NCI-H460 (cell line): ENCODE results near the gene THSD7B. TPM values are rescaled to one million over a fixed set of nuclear protein-coding genes. Genes with fewer than 3 reads are reported as not detected.

Source experiments
- DNase-seq: peaks from one replicate; pipeline ENCODE4 v3.0.0-alpha.2; 2016; ENCODE audit warnings: low read depth; ENCODE audit errors: extremely low read depth
- total RNA-seq: library from RNA; depleted of rRNA; stranded (reverse); fragments of >200 nt; shearing (Covaris generic); gene quantifications from 2 replicates; pipeline ENCODE4 v1.2.3, GENCODE V29; 2014

The THSD7B gene
- total RNA-seq, 1 experiment from 2014 or later, result 0.02 TPM

DNA sequence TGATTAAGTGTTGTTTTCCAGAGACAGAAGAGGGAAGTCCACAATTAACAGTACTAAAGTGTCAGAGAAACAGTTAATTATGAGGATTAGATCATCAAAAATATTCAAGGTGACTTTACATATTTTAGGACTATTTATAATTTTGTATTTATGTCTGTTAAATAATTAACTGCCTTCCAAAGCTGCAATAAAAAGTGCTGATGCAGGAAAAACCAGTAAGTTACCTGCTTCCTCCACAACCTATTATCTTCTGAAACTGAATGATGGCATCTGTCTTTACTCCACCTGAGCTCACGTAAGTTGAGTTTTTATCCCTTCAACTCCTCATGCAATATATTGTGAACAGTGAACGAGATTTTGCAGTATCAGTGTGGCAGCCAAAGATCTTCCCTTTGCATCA, 570.7 kb downstream of the THSD7B start:
- DNase-seq, result no peak

DNA sequence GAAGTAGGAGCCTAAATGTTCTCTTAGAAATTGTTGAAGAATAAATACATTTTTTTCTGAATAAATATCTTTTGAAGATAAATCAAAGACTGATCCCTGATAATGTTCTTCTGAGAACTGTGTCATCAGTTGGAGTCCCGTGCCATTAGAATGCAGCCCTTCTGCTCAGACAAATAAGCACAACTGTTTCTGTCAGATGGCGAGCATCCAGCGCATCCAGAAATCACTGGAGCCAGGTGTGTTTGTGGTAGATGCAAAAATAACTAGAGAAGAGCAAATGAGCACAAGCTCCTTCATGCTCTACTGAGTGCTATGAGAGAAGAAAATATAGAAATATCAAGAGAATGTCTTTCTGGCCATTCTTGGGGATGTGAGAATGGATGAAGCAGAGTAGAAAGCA, 573.7 kb downstream of the THSD7B start:
- DNase-seq, result no peak

DNA sequence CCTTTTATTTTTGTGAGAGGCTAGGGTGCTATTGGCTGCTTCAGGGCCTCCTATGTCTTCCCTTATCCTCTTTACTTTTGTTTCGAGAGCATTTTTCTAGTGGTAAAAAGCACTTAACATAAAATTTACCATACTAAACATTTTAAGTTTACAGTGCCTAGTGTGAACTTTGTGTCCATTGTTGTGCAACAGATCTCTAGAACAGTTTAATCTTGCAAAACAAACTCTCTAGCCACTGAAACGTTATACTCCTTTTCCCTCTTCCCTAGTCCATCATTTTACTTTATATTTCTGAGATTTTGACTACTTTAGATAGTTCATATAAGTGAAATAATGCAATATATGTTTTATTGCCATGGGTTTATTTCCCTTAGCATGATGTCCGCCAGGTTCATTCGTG, 580.6 kb downstream of the THSD7B start:
- no peak for DNase-seq

DNA sequence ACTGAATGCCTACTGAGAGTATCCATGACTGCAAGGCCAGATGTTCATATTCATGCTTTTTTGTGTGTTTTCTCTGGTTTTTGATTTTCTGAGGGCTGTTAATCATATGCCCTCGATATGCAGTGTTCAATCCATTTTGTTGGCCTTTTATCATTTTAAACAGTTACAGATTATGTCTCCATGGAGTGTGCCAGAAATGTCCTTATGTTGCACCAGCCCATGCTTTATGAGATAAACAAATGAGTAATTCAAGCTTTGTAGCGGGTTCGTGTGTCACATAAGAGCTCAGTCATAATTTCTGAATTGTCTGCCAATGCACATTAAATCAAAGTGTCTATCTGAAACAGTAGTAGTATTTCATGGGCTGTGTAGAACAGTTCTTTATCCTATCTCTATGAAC, 583.0 kb downstream of the THSD7B start:
- peak; percentile 5 for DNase-seq

DNA sequence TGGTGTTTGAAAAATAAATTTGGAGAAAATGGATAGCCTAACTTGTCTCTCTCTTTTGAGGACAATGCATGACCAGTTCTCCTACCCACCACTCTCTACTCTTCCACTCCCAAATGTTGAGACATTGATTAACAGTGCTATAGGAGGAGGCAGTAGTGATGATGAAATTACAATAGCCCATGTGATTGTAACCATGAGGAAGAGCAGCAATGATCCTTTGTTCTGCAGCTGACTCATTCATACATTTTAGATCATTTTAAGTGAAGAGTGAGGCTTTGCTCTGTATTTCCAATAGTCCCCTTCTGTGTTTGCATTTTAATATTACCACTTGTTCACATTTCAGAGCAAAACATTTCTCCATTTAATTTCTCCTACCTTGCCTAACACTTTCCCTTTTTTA, 592.3 kb downstream of the THSD7B start:
- DNase-seq, result no peak

- no peak for DNase-seq
Observed at GRCh38 chr2:137367361-137367760, 602.0 kb downstream of the THSD7B start.

- no peak for DNase-seq
Observed at GRCh38 chr2:137369106-137369505, 603.8 kb downstream of the THSD7B start.

DNA sequence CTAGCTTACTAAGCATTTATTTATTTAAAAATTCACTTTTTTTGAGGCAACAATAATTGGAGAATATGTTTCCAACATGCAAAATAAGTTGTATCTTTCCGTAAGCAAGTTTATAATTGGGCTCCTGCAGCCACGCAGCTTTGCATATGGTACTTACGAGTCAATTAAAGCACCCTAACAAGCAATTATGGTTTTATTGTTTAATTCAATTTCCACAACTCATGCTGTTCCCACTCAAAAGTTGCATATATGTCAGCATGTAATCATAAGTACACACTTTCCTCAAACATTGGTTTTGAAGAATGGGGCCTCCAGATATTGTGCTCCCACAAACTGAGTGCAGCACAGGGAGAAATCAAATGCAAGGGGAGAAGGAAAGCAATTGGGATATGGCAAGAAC, 613.8 kb downstream of the THSD7B start:
- DNase-seq, result no peak

- DNase-seq, result no peak
Observed at GRCh38 chr2:137380610-137381009, 615.3 kb downstream of the THSD7B start.

DNA sequence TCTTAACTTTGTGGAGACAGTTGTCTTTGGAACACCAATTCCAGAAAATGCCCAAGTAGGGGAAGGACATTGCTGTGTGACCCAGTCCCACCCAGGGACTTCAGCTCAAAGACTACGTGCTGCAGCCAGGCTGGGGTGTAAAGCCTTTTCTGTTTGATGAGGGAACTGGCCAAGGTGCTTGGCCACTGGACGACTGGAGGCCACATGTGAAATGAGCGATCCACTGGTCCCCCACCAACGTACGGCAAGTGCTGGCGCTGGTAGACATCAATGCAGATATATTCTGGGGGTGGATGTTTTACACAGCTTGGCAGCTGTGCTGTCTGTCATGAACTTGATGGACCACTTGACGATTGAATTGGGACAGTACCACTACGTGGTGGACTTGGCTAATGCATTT, 616.4 kb downstream of the THSD7B start:
- DNase-seq, result no peak

- DNase-seq, result no peak
Observed at GRCh38 chr2:137383391-137383790, 618.0 kb downstream of the THSD7B start.

DNA sequence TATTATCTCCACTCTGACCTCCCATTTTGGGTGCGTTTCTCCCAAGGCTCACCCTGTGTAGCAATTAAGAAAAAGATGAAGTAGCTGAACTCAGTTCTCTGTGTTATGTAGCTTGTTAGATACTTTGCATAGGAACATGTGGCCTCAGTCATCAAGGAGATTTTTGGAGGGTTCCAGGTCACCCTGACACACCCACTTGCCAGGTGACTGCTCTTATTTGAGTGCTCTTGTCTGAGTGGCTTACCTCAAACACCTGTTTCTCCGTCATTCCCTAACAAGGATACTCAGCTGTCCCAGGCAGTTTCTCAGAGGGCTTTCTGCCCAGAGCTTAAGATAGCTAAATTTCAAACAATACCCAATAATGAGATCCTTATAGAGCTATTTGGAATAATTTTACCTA, 621.7 kb downstream of the THSD7B start:
- no peak for DNase-seq

- no peak for DNase-seq
Observed at GRCh38 chr2:137405496-137405895, 640.2 kb downstream of the THSD7B start.

DNA sequence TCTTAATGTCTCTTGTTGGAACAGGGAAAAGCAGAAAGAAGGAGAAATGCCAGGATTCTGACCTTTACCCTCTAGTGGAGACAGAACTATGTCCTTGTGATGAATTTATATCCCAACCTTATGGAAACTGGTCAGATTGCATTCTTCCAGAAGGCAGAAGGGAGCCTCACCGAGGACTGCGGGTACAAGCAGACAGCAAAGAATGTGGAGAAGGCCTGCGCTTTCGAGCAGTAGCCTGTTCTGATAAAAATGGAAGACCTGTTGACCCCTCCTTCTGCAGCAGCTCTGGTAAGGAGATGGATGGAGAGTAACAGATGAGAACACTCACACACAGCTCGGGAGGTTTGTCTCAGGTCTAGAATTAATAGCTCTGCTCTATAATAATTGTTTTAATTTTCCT, 646.2 kb downstream of the THSD7B start:
- DNase-seq, result no peak

DNA sequence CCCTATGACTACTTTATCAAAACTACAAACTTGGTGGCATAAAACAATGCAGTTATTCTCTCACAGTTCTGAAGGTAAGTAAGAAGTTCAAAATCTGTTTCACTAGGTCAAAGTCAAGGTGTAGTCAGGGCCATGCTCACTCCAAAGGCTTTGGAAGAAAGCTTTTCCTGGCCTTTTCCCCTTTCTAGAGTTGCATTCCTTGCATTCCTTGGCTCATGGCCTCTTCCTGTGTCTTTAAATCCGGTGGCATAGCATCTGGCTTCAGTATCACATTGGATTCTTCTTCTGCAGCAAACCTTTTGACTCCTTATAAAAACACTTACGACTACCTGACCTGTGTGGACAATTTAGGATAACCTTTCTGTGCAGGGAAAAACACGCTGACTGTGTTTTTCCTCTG, 655.4 kb downstream of the THSD7B start:
- DNase-seq, result no peak

GRCh38 chr2:137435162-137435561, 669.8 kb downstream of the THSD7B start:
- DNase-seq, result no peak

GRCh38 chr2:137437386-137437785, 672.0 kb downstream of the THSD7B start:
- no peak for DNase-seq

GRCh38 chr2:137444970-137445369, 679.6 kb downstream of the THSD7B start:
- DNase-seq, result no peak

- no peak for DNase-seq
Observed at GRCh38 chr2:137449454-137449853, 684.1 kb downstream of the THSD7B start.

GRCh38 chr2:137454886-137455285, 689.5 kb downstream of the THSD7B start:
- DNase-seq, result no peak

DNA sequence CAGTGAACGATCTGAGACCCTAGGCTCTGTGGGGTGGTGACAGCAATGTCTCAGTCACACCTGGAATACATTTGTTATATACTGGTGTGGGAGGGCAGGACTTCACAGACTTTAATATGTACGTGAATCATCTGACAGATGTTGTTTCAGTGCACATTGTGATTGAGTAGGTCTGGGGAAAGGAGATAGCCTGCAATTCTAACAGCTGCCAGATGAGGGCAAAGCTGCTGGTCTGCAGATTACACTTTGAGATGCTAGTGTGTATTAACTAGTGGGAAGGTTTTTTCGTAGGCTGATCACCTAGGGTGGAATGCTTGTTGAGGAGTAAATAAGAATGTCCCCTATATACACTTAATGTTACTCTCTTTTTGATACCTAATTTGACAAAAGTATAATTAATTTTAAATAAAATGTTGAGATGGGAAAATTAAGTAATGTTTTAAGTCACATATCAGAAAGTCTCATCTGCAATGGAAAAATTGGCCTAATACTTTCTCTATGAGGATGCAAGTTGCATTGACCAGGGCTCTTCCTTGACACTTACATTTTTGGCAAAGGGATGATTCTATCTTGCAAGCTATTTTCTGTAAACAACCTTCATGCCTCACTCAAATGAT, 702.0 kb downstream of the THSD7B start:
- peak; percentile 50 for DNase-seq

GRCh38 chr2:137493261-137493660, 727.9 kb downstream of the THSD7B start:
- no peak for DNase-seq

DNA sequence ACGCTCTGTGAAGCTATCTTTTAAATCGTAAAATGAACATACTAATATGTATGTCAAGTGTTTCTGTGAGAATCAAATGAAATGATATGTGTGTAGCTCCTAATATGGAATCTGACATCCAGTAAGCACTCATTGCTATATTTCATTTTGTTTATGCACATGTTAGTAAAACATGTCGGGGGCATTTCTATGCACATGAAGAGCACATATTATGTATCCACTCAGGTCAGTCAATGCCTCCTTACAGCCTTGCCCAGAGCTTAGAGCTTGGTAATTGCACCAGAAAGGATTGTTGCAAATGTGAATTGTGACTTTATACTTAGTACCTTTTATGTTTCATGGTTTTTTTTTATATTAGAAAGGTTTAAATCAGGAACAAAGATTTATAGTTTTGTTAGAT, 735.3 kb downstream of the THSD7B start:
- no peak for DNase-seq
